Measurements from ENCODE around the gene OR10G7. TPM values are rescaled to one million over a fixed set of nuclear protein-coding genes. Genes with fewer than 3 reads are reported as not detected.

OR10G7 gene
- total RNA-seq, result not detected

DNA sequence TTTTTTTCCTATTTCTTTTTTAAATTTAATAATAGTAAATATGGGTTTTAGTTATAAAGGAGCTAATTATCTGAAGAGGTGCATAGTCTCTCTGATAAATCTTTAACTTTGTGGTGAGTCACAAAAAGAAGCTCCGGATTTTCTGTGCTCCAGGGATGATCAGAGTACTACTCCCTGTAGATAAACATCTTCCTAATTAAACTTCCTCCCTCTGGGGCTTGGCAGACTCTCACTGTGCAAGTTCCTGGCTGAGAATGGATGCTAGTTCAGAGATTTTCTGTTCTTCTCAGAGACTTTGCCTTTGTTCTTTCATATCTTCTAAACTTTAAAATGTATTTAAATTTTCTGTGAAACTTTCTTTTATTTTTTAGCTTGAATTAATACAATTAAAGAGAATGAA lies at the start of gene OR10G7:
OR10G7 (minus strand) TSS at position 72 of the 400 bp plus-strand sequence. CDS start 2,324 bp downstream, outside the sequence.
- no peak for ATAC-seq (ENCODE audit: low FRiP score in 2 of 2)
- DNase-seq, result no peak
- 0 to 13% methylated on average over 1 of the region's 1 CpG for WGBS, 2 donors
- H3K27ac ChIP-seq, result no peak within 1 kb of the TSS
- no peaks in the 10 kb centered on the region for H3K4me1 ChIP-seq
- no peak for TF ChIP-seq EP300 (IDR thresholded peaks at IDR 0.05)
- TF ChIP-seq POLR2A (IDR thresholded peaks at IDR 0.05), result no peak
- TF ChIP-seq, protein P1, sequence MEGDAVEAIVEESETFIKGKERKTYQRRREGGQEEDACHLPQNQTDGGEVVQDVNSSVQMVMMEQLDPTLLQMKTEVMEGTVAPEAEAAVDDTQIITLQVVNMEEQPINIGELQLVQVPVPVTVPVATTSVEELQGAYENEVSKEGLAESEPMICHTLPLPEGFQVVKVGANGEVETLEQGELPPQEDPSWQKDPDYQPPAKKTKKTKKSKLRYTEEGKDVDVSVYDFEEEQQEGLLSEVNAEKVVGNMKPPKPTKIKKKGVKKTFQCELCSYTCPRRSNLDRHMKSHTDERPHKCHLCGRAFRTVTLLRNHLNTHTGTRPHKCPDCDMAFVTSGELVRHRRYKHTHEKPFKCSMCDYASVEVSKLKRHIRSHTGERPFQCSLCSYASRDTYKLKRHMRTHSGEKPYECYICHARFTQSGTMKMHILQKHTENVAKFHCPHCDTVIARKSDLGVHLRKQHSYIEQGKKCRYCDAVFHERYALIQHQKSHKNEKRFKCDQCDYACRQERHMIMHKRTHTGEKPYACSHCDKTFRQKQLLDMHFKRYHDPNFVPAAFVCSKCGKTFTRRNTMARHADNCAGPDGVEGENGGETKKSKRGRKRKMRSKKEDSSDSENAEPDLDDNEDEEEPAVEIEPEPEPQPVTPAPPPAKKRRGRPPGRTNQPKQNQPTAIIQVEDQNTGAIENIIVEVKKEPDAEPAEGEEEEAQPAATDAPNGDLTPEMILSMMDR (IDR thresholded peaks at IDR 0.05), result no peak
- TF ChIP-seq POLR2AphosphoS5 (IDR thresholded peaks at IDR 0.05), result no peak
- no peaks in the 10 kb centered on the region for H3K27me3 ChIP-seq
- no peaks in the 10 kb centered on the region for H3K36me3 ChIP-seq
- no peak within 1 kb of the TSS for H3K4me3 ChIP-seq
- H3K9me3 ChIP-seq, result no peaks in the 10 kb centered on the region

GRCh38 chr11:124085997-124086846 lies 45.1 kb upstream of the OR10G7 start:
- TF ChIP-seq POLR2A (IDR thresholded peaks at IDR 0.05) (no peak), EP300 (IDR thresholded peaks at IDR 0.05) (no peak), POLR2AphosphoS5 (IDR thresholded peaks at IDR 0.05) (no peak)
- TF ChIP-seq, protein P1 (IDR thresholded peaks at IDR 0.05), result no peak
- ATAC-seq (ENCODE audit: low FRiP score in 2 of 2), result no peak
- Histone ChIP-seq H3K9me3 (no peaks in the 10 kb centered on the region), H3K27me3 (no peaks in the 10 kb centered on the region), H3K4me3 (no peak overlapping the region), H3K27ac (no peak overlapping the region), H3K36me3 (no peaks in the 10 kb centered on the region), H3K4me1 (no peaks in the 10 kb centered on the region)
- no peak for DNase-seq
- 57 to 65% methylated on average over 10 of the region's 10 CpGs for WGBS, 2 donors

- Histone ChIP-seq H3K4me3 (no peak overlapping the region), H3K27ac (no peak overlapping the region), H3K27me3 (no peaks in the 10 kb centered on the region), H3K9me3 (no peaks in the 10 kb centered on the region), H3K36me3 (no peaks in the 10 kb centered on the region), H3K4me1 (no peaks in the 10 kb centered on the region)
- WGBS, 2 donors, result 64 to 80% methylated on average over 3 of the region's 3 CpGs
- TF ChIP-seq, protein P1 (IDR thresholded peaks at IDR 0.05), result no peak
- TF ChIP-seq POLR2A (IDR thresholded peaks at IDR 0.05) (no peak), POLR2AphosphoS5 (IDR thresholded peaks at IDR 0.05) (no peak), EP300 (IDR thresholded peaks at IDR 0.05) (no peak)
- ATAC-seq (ENCODE audit: low FRiP score in 2 of 2) (no peak), DNase-seq (no peak)
Measured at GRCh38 chr11:124085583-124085982, 44.5 kb upstream of the OR10G7 start.

GRCh38 chr11:124082371-124082770 lies 41.2 kb upstream of the OR10G7 start:
- no peaks in the 10 kb centered on the region for H3K36me3 ChIP-seq
- no peak overlapping the region for H3K4me3 ChIP-seq
- no peak for DNase-seq
- no peaks in the 10 kb centered on the region for H3K4me1 ChIP-seq
- TF ChIP-seq, protein P1 (IDR thresholded peaks at IDR 0.05), result no peak
- TF ChIP-seq POLR2AphosphoS5 (IDR thresholded peaks at IDR 0.05), result no peak
- no peak for TF ChIP-seq POLR2A (IDR thresholded peaks at IDR 0.05)
- no peak for TF ChIP-seq EP300 (IDR thresholded peaks at IDR 0.05)
- ATAC-seq (ENCODE audit: low FRiP score in 2 of 2), result no peak
- H3K27ac ChIP-seq, result no peak overlapping the region
- no peaks in the 10 kb centered on the region for H3K9me3 ChIP-seq
- no peaks in the 10 kb centered on the region for H3K27me3 ChIP-seq
- WGBS, 2 donors, result 88 to 91% methylated on average over 4 of the region's 4 CpGs

GRCh38 chr11:124081483-124081882 lies 40.4 kb upstream of the OR10G7 start:
- ATAC-seq (ENCODE audit: low FRiP score in 2 of 2), result no peak
- H3K4me1 ChIP-seq, result no peaks in the 10 kb centered on the region
- H3K9me3 ChIP-seq, result no peaks in the 10 kb centered on the region
- TF ChIP-seq EP300 (IDR thresholded peaks at IDR 0.05) (no peak), POLR2A (IDR thresholded peaks at IDR 0.05) (no peak), POLR2AphosphoS5 (IDR thresholded peaks at IDR 0.05) (no peak)
- TF ChIP-seq, protein P1 (IDR thresholded peaks at IDR 0.05), result no peak
- H3K27me3 ChIP-seq, result no peaks in the 10 kb centered on the region
- H3K27ac ChIP-seq, result no peak overlapping the region
- 88% methylated on average over 3 of the region's 3 CpGs for WGBS, 2 donors
- no peaks in the 10 kb centered on the region for H3K36me3 ChIP-seq
- H3K4me3 ChIP-seq, result no peak overlapping the region
- DNase-seq, result no peak

Measured in upper lobe of left lung (tissue), 6 donors.